Renal pelvis (tissue), 4 donors: ENCODE results near the gene JMJD1C. TPM values are rescaled to one million over a fixed set of nuclear protein-coding genes. Genes with fewer than 3 reads are reported as not detected.

ENCODE experiments used
- DNase-seq: peaks from one replicate; pipeline ENCODE4 v3.0.0-alpha.2; 2013
- polyA plus RNA-seq, 3 donors: library from polyadenylated mRNA; unstranded; fragments of 120-200 nt; gene quantifications; one replicate each; pipeline ENCODE4 v1.2.1, GENCODE V29; 2013; ENCODE audit not compliant: insufficient read length in 3 of 3

The JMJD1C gene
- polyA plus RNA-seq, 3 donors = 86.2 to 105 (median 97.6) TPM

DNA sequence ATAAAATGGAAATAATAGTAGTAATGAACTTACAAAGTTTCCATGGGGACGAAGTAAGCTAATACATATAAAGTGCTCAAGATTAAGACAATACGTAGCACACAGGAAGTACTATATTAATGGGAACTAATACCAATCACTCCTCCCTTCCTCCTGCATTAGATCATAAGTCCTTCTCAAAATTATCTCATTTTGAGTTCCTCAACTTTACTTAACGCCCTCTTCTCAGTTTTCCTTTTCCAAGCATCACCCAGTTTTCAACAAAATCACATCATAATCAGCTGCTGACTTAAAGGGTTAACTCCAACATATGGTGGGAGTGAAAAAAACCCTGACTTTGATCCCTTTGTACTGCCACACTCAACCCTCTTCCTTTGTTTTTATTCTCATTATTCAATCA, 24.4 kb downstream of the JMJD1C start:
- no peak for DNase-seq

DNA sequence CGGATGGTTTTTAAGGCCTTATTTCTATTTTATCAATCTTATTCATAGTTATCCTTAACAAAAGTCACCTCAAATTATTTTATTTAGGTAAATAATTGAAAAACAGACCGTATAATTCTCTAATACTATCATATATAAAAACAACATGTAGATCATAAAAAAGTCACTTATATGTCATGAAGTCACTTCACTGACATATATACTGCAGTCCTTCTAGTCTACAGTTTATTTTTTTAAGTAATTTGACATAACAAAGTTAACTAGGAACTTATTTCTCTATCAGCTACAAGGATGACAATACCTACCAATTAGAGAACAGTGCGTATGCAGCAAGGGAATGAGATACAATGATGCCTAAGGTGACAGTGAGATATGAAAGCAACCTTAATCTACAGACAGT, 26.2 kb downstream of the JMJD1C start:
- DNase-seq = no peak

- no peak for DNase-seq
Measured at GRCh38 chr10:63438506-63439498, 27.0 kb downstream of the JMJD1C start.

- DNase-seq = no peak
Measured at GRCh38 chr10:63437116-63437949, 28.4 kb downstream of the JMJD1C start.

DNA sequence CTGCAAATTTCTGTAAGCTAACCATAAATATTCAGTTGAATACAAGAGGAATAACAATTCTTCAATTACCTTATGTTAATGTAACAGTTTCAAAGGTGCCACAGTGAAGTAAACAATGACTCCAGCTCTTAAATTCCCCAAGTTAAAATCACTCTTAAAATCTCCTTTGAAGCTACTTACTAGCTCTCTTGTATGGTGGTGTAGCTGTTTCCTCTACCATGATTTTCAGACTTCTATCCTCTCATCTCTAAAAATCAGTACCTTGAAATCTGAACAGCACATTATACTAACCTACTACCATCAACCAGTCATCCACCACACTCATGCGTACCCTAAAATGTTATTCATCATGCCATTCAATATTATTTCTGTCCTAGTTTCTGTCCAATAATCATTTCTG, 29.6 kb downstream of the JMJD1C start:
- no peak for DNase-seq

DNA sequence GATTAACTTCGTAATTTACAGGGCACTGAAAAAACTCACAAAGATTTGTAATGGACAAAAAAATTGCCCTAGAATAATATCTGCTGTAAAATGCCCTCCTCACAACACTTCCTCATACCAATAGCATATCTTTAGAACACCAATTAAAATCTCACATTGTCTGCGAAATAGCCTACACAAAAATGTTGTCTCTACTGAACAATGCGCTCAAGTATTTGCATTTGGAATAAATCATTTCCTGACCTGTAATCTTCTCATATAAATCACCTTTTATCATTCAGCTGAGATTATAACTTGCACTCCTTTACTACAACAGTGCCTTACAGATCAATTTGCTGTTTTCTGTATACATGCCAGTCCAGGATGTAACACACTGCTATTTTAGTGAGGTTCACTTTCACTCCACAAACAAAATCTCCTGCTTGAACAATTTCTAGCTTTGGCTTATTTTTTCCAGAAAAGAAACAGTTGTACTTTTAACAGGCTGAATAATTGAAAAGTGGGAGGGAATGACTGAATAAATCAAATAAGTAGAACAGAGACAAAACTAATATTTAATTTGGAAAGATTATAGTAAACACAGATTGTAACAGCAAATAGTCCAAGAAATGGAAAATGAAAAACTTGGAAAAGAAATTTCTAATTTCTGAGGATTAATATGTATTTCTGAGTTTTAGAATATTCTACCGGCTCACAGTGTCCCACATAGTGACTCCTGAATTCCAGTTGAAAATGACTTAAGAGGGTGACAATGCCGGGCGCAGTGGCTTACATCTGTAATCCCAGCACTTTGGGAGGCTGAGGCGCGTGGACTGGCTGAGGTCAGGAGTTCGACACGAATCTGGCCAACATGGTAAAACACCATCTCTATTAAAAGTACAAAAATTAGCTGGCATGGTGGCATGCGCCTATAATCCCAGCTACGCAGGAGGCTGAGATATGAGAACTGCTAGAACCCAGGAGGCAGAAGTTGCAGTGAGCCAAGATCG, 30.6 kb downstream of the JMJD1C start:
- DNase-seq = no peak

- DNase-seq = no peak
Measured at GRCh38 chr10:63431962-63432797, 33.6 kb downstream of the JMJD1C start.

DNA sequence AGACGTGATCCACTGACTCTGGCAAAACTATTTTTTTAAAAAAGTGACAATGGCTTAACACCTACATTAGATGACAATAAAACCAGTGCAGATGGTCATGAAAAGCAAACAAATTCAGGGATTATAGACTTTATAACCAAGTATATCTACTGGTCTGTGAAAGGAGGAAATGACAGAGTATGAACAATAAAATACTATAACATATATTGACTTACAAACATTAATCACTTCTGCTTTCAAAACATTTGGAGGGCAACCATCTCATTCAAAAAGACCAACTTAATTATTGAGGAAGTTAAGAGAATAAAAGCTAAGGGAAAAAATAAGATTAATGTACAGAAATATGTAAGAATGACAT, 34.8 kb downstream of the JMJD1C start:
- no peak for DNase-seq

DNA sequence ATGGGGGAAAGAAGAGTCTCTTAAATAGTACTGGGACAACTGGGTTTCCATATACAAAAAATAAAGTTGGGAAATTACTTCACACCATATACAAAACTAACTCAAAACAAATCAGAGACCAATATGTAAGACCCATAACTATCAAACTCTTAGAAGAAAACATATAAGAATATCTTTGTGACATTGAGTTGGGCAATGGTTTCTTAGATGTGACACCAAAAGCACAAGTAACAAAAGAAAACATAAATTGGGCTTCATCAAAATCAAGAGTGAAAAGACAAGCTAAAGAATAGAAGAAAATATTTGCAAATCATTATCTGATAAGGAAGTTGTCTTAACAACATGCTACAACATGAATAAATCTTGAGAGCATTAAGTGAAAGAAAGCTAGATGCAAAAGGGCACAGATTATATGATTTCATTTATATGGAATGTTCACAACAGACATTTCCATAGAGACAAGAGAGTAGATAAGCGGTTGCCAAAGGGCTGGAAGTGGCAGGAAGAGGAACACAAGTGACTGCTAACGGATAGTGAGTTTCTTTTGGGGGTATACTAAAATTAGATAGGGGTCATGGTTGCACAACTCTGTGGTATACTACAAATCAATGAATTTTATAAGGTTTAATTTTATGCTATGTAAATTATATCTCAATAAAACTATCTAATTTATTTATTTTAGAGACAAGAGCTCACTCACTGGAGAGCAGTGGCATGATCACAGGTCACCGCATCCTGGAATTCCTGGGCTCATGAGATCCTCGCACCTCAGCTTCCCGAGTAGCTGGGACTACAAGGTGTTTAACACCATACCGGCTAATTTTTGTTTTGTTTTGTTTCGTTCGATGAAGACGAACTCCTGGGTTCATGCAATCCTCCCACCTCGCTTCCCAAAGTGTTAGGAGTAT, 35.4 kb downstream of the JMJD1C start:
- DNase-seq = no peak

- no peak for DNase-seq
Measured at GRCh38 chr10:63429281-63429680, 36.5 kb downstream of the JMJD1C start.

DNA sequence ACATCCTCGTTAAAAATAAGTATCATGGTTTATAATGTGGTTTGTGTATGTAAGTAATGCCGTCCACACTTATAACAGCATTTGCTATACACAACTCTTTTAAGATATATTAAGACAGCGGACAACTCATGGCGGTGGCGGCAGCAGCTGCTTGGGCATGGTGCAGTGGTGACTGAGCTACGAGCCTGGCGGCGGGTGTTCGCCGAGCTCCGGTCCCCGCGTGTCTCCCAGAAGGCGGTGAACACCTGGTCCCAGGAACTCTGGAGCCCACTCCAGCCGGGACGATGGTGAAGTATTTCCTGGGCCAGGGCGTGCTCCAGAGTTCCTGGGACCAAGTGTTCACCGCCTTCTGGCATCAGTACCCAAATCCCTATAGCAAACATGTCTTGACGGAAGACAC, 38.8 kb downstream of the JMJD1C start:
- no peak for DNase-seq

- no peak for DNase-seq
Measured at GRCh38 chr10:63425512-63425911, 40.3 kb downstream of the JMJD1C start.

- no peak for DNase-seq
Measured at GRCh38 chr10:63424576-63424975, 41.2 kb downstream of the JMJD1C start.

DNA sequence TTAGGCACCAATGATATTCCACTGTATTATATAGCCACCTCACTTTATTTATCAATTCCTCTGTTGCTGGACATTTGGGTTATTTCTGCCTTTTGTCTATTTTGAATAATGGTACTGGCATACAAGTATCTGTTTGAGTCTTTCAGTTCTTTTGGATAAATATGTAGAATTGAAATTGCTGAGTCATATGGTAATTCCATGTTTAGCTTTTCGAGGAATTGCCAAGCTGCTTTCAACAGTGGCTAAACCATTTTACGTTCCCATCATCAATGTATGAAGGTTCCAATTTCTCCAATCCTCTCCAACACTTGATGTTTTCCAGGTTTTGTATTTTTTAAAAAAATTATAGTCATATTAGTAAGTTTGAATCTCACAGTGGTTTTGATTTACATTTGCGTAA, 42.3 kb downstream of the JMJD1C start:
- no peak for DNase-seq

DNA sequence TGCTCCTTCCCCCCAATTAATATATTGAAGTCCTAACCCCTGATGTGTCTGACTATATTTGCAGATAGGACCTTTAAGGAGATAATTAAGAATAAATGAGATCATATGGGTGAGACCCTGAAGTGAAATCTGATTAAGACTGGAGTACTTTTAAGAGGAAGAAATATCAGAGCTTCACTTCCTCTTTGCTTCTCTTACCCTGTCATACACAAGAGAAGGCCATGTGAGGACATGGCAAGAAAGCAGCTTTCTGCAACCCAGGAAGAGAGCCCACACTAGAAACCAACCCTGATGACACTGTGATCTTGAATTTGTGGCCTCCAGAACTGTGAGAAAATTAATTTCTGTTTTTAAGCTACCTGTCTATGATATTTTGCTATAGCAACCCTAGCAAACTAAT, 44.2 kb downstream of the JMJD1C start:
- DNase-seq = no peak

- no peak for DNase-seq
Measured at GRCh38 chr10:63416376-63416775, 49.4 kb downstream of the JMJD1C start.

DNA sequence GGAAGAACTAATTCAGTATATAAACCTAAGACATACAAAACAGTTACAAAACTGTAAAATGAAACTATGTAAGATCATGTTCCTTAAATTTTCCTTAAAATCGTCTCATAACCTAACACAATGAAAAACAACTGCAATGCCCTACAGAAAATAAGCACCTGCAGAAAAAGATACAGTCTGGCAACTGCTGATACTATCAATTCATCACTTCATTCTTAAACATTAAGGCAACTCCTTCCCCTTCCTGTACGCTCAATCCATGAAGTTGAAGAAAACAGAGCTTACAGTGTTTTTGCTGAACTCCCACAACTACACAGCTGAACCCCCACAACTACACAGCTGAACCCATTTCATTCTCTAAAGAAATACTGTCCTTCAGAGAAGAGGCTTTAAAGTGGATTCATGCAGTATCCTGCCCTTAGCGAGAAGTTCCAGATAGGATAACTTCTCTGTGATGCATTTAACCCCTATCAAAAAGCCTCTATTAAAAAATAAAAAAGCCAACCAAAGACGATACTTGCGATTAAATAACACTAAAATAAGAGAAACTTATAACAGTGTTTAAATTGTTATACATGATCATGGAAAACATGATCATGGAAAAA, 50.0 kb downstream of the JMJD1C start:
- no peak for DNase-seq

GRCh38 chr10:63414481-63415260, 51.1 kb downstream of the JMJD1C start:
- no peak for DNase-seq
